Epithelial cell of esophagus (primary cell): ENCODE results near the gene RPAP3.

Experiments
- DNase-seq: peaks from one replicate; pipeline ENCODE4 v3.0.0; 2010; ENCODE audit warnings: low read depth
- H3K4me3 ChIP-seq: 2 replicates; pipeline ENCODE4 v1.5.1; 2011; ENCODE audit warnings: mild to moderate bottlenecking, low read length, control low read depth
- TF ChIP-seq, protein P1 (sequence below): IDR thresholded peaks from 2 replicates; pipeline ENCODE4 v1.5.1; 2011; ENCODE audit warnings: low read depth, mild to moderate bottlenecking, low read length, control low read depth, inconsistent platforms; ENCODE audit not compliant: insufficient read depth; ENCODE audit errors: missing control alignments

RPAP3 gene

DNA sequence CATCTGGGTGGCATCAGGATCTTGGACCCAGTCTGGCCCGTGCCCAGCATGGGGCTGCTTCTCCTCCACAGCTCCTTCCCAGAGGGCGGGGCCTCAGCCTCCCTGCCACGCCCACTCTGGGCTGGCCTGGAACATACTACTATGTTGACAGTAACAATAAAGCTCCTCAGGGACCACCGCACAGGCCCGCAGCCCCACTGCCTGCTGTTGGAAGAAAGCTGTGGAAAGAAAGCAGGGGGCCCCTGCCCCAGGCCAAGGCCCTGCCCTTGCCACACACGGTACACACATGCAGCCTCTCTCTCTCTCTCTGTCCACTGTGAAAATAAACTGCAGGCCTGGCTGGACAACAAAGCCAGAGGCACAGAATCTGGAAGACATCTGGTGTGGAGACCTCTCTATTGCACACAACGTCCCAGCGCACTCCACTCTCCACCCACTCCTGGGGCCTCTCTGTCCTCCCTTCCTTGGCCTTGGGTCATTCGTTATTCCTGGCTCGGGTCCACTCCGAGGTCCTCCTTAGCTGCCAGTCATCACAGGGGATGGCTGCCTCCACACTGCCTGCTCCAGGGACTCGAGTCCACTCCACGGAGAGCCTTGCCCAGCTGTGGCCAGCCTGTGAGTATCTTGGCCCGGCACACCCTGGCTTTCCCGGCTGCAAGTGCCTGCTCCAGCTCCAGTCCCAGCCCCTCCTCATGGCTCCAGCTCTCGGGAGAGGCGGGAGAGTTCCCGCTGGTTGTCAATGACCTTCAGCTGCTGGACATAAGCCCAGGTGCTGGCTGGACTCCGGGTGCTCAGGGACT is 31.2 kb upstream of the RPAP3 start:
- no peak overlapping the region for H3K4me3 ChIP-seq
- TF ChIP-seq, protein P1, sequence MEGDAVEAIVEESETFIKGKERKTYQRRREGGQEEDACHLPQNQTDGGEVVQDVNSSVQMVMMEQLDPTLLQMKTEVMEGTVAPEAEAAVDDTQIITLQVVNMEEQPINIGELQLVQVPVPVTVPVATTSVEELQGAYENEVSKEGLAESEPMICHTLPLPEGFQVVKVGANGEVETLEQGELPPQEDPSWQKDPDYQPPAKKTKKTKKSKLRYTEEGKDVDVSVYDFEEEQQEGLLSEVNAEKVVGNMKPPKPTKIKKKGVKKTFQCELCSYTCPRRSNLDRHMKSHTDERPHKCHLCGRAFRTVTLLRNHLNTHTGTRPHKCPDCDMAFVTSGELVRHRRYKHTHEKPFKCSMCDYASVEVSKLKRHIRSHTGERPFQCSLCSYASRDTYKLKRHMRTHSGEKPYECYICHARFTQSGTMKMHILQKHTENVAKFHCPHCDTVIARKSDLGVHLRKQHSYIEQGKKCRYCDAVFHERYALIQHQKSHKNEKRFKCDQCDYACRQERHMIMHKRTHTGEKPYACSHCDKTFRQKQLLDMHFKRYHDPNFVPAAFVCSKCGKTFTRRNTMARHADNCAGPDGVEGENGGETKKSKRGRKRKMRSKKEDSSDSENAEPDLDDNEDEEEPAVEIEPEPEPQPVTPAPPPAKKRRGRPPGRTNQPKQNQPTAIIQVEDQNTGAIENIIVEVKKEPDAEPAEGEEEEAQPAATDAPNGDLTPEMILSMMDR, result no peak
- DNase-seq, result no peak

DNA sequence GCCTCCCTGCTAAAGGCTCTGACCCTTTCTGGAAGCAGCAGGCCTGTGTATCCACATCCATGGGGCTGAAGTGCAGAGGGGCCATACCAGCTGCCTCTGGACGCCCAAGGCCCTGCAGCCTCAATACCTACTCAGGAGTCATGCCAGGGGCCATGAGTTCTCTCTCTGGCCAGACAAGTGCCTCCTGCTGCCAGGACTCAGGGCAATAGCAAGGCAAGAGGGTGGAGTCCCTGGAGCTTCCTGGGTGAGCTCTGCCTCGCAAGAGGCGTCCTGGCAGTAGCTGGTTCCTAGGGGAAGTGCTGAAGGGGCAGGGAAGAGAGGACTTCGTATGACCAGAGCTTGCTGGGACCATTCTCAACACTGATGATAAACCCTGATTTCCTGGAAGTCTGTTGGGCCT is 30.4 kb upstream of the RPAP3 start:
- TF ChIP-seq, protein P1, result no peak
- no peak for DNase-seq

DNA sequence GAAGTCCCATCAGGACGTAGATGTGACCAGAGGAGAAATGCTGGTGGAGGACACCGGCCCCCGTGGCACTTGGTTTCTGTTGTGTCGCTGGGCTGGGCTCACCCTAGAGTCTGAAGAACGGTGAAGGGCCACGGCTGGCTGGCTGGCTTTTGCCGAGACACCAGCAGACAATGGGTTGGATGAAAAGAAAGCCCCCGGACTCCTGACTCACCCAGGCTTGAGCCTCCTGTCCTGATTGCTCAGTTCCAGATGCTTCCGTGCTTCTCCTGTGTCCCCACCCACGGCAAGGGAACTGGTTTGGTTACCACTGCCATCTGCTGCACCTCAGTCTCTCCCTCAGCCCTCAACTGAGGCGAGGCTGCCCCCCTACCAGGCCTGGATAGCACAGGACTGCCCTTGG is 29.8 kb upstream of the RPAP3 start:
- peak; percentile 68 for DNase-seq
- no peak overlapping the region for H3K4me3 ChIP-seq

More for the DNA sequence above, 30.4 kb upstream of the RPAP3 start:
- H3K4me3 ChIP-seq, result no peak overlapping the region

DNA sequence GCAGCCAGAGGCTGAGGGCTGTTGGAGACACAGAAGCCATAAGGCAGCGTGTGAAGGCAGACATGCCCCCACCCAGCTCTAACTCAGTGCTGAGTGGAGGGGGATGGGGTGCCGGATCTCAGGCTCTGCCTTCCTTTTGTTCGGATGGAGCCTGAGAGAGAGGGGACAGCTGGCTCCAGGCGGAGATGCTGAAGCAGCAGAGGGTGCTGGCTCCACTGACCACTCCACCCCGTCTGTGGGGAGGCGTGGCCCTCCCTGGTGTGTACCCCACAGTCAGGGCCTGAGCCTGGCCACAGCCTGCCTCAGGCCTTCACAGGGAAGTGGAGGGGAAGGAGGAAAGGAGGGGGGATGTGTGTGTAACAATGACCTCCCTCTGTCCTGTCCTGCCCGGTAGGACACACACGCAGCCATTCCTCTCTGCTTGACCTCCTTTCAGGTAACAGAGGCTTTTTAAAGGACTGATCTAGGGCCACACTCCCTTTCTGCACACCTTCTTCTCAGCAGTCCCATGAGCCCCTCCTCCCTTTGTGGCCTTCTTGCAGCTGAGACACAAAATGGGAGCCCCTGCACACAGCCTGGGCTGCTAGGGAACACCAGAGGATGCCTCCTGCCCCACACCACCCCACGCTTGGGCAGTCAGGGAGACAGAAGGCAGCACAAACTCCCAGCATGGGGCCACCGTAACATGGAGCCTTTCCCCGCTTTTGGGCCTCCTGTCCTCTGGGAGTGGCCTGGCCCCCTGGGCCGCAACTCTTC is 29.1 kb upstream of the RPAP3 start:
- TF ChIP-seq, protein P1, result no peak
- DNase-seq, result no peak
- H3K4me3 ChIP-seq, result no peak overlapping the region

More for the DNA sequence above, 29.8 kb upstream of the RPAP3 start:
- TF ChIP-seq, protein P1, result no peak

DNA sequence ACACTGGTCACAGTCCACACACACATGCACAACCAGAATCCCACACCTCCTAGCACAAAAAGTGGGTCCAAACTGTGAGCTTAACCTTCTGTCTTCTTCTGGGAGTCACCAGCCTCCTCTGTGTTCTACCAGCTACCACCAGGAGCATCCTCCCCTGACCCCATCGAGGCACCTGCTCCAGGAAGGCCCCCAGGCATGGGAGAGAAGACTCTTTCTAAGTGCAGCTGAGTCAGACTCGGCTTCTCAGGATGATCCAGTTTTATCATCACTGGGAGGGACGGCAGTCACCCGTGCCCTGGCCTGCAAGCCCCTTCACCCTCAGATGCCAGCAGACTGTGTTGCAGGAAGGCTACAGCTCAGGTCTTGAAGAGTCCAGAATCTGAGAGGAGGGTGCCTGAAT is 27.3 kb upstream of the RPAP3 start:
- TF ChIP-seq, protein P1, result no peak
- no peak overlapping the region for H3K4me3 ChIP-seq
- no peak for DNase-seq

DNA sequence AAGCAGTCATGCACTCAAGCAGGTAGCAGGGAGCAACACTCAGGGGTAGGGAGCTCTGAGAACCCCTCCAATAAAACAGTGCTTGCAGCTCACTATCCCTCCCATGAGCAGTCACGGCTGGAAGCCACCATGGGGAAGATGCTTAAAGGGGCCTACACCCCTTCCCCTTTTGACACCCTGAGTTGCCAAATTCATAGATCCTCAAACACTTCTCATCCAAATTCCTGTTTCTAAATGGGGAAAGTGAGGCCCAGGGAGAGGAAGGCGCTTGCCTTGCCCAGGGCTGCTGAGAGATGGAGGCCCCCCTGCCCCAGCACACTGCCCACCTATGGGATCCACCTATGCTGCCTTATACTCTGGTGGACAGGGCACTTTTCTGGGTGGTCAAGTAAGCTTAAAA is 26.7 kb upstream of the RPAP3 start:
- DNase-seq, result no peak
- no peak overlapping the region for H3K4me3 ChIP-seq

More for the DNA sequence above, 26.7 kb upstream of the RPAP3 start:
- TF ChIP-seq, protein P1, result no peak
